OCI-LY3 (cell line): ENCODE measurements around the gene MRPL39.

Experiments
- CTCF ChIP-seq: fragments of 200-600, 300-600 bp; sonication (generic); IDR thresholded peaks from 2 replicates; pipeline ENCODE4 v1.5.1; 2014; ENCODE audit warnings: antibody characterized with exemption, low read length, low read depth
- EZH2phosphoT487 ChIP-seq: fragments of 200-600 bp; shearing (Covaris generic); IDR thresholded peaks from 2 replicates; pipeline ENCODE4 v1.6.1; 2018; ENCODE audit warnings: antibody characterized with exemption, mixed run types, low read depth

GRCh38 chr21:25589887-25590286, 17.4 kb downstream of the MRPL39 start:
- TF ChIP-seq CTCF (no peak), EZH2phosphoT487 (no peak)
